ENCODE measurements around the gene MUTYH.

DNA sequence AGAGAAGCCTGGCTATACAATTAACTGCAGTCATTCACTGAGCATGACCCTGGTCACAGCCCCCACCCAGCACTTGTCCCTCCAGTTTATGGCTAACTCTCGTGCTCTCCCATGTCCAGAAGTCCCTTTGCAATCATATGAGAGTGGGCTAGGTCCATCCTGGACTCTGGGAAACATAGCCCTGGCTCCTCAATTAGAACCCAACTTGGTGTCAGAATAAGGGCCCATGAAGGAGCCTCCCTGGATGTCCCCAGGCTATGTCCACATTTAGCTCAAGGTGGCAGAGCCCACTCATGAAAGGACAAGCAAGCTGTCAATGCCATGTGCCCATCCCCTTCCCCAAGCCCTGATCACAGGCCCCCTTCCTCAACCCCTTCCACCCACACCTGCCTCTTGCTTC is 40.9 kb downstream of the MUTYH start:
- no peak for TF ChIP-seq JUNB (CRISPR knock-in tag; conservative IDR thresholded peaks at IDR 0.05)
- no peak for TF ChIP-seq ZNF592 (IDR thresholded peaks at IDR 0.05)
- TF ChIP-seq CEBPB (tag; IDR thresholded peaks at IDR 0.05), result no peak
- TF ChIP-seq POLR2B (IDR thresholded peaks at IDR 0.05; ENCODE audit: low read depth, partially characterized antibody), result no peak
- TF ChIP-seq SMAD3 (CRISPR knock-in tag; conservative IDR thresholded peaks at IDR 0.05), result no peak
- no peak for TF ChIP-seq TCF7L2 (IDR thresholded peaks at IDR 0.05; ENCODE audit: low read depth, low read length)
- TF ChIP-seq SRSF9 (IDR thresholded peaks at IDR 0.05; ENCODE audit: borderline replicate concordance, low read depth, low read length), result no peak
- TF ChIP-seq CAMTA2 (CRISPR knock-in tag; conservative IDR thresholded peaks at IDR 0.05), result no peak
- TF ChIP-seq CUX1 (CRISPR knock-in tag; IDR thresholded peaks at IDR 0.05), result no peak

All from K562 (cell line).